Pulmonary artery endothelial cell (primary cell): ENCODE measurements around the gene BPHL. TPM values are rescaled to one million over a fixed set of nuclear protein-coding genes. Genes with fewer than 3 reads are reported as not detected.
"Not testable (repeated sequence)": the region's sequence is repeated elsewhere in the genome, so short reads cannot be mapped to it uniquely, and the experiment has no call there.

ENCODE experiments used
- DNase-seq: peaks from one replicate; pipeline ENCODE4 v3.0.0-alpha.2; 2011; ENCODE audit warnings: low read depth, low spot score
- total RNA-seq: library from RNA; depleted of rRNA; stranded (reverse); fragments of >200 nt; gene quantifications from 2 replicates; pipeline ENCODE4 v1.2.3, GENCODE V29; 2014

BPHL gene
- total RNA-seq, 1 donor from 2014 or later, result 10.6 TPM

DNA sequence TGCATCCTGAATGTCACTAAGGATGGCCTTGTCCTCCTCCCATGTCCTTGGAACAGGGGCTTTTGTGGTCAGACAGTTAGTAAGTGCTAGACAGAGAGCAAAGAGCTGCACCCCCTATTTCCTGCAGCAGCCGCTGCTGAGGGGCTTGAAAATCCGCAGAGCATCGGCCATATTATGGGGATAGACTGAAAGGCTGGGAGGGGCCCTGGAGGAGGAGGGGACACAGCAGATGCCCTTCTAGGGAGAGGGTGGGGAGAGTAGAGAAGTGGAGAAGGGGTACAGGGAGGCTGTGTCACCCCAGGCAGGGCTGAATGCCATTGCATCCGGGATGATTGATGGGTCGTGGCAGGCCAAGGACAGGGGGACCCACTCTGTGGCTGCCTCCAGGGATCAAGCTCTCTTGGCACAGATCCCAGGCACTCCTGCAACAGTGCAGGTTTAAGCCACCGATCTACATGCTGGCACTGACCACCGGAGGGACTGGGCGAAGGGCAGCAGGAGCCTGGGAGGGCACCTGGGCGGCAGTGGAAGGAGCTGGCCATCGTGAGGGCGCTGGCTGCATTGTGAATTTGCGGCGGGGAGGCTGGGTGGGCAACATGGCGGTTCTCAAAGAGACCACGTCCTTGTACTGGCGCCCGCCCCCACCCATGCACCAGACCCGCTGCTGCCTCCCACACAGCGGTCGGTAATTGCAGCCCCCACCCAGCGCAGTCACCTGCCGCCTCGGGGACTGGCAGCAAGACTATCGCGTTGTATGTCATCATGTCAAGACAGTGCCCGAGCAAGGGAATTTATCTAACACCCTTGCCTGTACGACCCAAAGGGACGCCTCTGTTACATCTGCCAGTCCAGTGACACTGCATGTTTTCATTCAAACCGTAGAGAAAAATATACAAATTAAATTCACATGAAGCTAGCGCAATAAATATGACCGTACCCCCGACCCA lies 37.9 kb downstream of the BPHL start:
- DNase-seq, result not testable (repeated sequence)

DNA sequence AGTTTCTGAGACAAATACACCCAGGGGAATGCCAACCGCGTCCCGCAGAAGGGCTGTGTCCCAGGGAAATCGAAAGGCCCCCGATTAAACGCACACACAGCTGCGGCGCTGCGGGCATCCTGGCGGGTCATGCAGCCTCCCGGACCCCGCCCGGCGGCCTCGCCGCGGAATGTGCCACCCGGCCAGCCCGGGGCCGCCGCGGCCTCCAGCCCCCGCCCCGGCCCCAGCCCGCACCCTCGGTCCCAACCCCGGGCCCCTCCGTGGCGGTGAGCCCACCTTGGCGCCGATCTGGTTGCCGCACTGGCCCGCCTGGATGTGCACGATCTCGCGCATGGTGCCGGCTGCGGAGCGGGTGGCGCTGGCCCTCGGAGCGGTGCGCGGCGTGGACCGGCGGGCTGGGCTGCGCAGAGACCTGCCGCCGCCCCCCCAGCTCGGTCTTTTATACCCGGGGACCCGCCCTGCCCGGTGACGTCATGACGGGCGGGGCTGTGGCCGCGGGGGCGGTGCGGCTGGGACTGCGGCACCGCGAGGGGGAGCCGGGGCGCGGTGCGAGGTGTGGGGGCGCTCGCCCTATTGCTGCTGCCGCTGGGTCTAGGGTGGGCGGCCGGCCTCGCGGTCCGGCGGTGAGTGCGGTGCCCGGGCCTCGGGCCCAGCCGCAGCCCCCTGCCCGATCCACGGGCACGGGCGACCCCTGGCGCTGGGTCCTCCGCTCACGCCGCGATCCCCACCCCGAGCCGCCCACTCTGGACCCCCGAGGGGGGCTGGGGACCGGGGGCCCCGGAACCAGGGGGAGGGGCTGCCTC lies 38.8 kb downstream of the BPHL start, which contains the start of gene TUBB2A:
Gene TUBB2A (minus strand): TSS at position 414 of the 803 bp plus-strand sequence. CDS start 81 bp downstream, at position 333.
- DNase-seq, result no peak

DNA sequence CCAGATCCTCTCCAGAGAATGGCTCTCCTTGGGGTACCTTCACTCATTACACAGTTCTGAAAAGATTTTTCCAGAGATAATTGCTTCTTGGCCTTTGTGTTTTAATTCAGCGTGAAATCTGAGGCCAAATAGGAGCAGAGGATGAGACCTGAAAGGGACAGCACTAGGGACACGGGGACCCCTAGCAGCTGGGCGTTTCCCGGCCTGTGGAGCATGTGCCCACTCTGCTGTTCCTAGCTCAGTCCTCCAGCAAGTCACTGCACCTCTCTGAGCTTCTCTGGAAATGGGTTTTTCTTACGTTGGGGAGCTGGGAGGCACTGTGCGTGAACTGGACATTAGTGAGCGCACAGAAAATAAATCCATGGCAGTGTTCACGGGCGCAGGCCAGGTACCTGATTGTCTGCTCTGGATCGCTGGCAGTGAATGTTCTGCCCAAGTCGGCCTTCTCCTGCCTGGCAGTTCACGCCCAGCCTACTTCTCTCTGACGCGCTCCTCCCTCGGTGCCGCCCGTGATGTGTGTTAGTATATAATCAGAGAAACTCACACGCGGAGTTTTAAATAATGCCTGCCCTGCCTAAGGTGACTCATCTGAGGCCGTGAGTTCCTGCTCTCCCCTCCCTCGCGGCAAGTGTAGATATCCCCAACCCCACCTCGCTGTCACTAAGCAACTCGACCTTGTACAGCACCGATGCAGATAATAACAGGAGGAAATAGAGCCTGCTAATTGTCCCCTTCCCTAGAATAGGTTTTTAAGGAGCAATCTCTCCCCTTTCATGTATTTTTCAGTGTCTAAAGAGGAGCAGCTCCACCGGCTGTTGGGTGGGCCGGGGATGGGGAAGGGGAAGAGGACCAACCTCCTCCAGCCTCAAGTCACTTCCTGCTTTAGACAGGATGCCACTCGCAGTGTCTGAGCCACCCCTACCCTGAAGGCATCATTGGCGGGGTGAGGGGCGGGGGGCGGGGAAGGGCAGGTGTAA lies 41.6 kb downstream of the BPHL start:
- DNase-seq, result no peak

DNA sequence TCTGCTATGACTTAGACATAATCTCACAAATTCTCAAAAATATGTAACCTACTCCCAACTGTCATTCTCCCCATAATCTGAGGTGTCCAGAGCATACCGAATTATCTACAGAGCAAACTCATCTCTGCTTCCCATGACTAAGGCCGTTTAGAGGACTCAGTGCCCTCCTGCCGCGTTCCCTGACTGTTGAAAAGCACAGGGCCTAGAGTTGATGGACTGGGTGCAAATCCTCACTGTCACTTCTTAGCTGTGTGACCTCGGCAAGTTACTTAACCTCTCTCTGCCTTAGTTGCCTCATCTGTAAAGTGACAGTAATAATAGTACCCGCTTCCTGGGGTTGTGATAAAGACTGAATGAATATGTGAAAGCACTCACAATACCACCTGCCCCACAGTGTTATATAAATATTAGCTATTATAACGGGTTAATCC lies 43.6 kb downstream of the BPHL start:
- no peak for DNase-seq

DNA sequence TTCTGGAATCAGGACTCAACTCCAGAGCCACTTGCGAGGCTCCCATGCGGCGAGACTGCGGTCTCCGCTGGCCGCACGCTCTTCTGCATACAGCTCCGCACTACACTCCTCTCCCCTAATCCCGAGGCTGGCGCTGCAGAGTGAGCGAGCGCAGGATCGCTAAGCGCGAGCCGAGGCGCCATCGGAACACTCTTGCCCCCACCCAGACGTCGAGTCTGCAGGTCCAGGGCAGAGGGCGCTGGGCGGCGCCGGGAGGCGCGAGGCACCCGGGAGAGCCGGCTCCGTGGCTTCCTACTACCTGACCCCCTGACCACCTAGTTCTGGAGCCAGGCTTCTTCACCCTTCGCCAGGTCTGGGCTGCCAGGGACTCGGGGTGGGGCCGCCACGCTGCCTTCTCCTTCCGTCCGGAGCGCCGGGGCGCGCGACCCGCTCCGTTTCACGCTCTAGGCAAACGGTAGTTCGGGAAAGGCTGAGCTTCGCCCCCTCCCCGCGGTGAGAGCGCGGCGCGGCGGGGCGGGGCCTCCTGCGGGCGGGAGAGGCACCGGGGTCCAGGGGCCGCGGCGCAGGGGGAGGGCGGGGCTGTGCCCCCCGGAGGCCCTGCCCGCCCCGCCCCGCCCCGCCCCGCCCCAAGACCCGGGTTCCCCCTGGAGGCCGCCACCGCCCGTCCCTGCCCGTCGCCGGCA lies 44.2 kb downstream of the BPHL start:
- DNase-seq, result no peak

DNA sequence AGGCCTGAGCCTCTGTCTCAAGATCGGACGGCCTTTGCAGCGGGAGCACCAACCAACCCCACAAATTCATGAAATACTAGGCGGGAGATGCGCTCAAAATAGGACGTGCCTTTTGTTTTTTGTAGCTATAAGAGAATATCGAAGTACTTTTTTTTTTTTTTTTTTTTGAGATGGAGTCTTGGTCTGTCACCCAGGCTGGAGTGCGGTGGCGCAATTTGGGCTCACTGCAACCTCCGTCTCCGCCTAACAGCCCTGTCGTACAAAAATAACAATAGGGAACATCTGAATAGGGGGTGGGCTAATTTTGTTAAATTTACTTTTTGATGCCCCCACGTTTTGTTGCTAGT lies 44.7 kb downstream of the BPHL start:
- DNase-seq, result no peak

DNA sequence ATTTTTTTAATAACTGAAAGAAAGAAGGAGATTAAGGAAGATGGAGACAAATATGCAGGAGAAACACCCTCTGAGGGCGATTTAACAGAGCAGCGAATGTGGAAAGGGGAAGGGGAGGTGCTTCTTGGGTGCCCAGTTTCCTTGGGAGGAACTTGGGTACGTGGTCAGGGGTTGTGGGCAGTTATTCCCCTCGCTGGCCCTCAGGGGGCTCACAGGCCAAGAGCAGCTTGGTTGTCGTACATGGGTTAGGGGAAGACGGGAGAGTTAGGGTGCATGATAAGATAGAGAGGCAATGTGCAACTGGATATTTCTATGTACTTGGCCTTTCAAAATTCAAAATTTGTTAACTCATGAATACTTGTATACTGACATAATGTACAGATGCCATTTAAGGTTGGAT lies 45.9 kb downstream of the BPHL start:
- DNase-seq, result no peak

DNA sequence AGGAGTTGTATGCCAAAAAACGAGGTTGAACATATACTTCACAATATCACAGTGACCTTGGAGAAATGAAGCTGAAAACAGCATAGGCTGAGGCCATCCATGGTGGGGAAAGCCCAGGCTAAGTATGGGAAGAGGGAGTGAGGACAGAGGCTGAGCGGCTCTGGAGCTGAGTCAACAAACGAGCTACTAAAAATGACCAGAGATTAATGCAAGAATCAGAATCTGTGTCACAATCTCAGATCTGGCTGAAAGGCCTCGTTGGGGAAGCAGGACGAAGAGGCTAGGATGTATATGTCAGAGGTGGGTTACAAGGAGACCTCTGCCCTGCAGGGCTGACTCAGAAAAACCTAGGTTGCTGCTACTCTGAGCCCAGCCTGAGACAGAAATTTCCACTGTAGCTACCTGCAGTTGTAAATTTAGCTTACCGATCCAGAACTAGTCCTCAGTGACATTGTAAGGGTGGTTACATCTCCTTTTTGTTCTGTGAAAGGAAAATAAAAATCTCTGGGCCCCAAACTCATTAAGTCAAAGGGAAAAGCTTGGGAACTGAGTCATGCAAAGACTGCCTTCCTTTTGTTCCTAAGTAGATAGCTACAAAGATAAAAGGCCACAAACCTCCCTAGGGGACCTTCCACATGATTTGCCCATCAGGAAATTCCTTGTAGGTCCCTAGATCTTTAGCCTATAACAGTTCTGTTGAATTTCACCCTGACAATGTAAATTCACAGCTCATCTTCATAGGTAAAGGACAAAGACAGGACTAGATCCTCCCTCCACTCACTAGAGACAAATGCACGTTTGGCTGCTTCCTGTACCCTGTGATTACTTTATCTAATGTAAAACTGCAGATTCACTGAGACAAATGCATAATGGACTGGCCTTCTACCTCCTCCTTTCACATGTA lies 47.4 kb downstream of the BPHL start:
- no peak for DNase-seq

DNA sequence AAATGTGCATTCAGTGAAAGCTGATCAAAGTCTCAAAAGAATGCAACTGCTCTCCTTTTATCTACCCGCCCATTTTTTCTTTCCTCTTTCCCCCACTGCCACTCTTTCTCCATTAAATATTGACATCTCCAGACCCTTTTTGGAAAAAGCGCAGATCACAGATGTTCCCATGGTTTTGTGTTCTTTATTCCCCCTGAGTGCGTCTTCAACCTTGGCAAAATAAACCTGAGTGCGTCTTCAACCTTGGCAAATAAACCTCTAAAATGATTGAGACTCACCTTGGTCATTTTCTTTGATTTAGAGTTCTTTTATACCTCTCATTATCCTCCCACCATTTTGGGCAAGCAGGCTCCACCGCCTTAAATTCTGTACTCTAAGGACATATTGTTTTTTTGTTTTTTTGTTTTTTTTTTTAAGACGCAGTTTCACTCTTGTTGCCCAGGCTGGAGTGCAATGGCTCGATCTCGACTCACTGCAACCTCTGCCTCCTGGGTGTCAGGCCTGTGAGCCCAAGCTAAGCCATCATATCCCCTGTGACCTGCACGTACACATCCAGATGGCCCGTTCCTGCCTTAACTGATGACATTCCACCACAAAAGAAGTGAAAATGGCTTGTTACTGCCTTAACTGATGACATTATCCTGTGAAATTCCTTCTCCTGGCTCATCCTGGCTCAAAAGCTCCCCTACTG lies 48.2 kb downstream of the BPHL start:
- not testable (repeated sequence) for DNase-seq

DNA sequence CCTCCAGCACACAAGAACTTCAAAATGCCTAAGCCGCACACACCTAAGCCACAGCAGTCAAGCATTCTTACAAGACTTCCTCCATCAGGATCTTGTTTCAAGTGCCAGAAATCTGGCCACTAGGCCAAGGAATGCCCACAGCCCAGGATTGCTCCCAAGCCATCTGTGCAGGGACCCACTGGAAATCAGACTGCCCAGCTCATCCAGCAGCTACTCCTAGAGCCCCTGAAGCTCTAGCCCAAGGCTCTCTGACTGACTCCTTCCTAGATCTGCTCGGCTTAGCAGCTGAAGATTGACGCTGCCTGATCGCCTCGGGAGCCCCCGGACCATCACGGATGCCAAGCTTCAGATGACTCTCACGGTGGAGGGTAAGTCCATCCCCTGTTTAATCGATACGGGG lies 49.5 kb downstream of the BPHL start:
- not testable (repeated sequence) for DNase-seq

DNA sequence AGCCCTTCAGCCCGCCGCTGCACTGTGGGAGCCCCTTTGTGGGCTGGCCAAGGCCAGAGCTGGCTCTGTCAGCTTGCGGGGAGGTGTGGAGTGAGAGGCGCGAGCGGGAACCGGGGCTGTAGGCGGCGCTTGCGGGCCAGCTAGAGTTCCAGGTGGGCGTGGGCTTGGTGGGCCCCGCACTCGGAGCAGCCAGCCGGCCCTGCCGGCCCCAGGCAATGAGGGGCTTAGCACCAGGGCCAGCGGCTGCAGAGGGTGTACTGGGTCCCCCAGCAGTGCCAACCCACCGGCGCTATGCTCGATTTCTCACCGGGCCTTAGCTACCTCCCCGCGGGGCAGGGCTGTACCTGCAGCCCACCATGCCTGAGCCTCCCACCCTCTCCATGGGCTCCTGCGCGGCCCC lies 52.2 kb downstream of the BPHL start:
- not testable (repeated sequence) for DNase-seq

DNA sequence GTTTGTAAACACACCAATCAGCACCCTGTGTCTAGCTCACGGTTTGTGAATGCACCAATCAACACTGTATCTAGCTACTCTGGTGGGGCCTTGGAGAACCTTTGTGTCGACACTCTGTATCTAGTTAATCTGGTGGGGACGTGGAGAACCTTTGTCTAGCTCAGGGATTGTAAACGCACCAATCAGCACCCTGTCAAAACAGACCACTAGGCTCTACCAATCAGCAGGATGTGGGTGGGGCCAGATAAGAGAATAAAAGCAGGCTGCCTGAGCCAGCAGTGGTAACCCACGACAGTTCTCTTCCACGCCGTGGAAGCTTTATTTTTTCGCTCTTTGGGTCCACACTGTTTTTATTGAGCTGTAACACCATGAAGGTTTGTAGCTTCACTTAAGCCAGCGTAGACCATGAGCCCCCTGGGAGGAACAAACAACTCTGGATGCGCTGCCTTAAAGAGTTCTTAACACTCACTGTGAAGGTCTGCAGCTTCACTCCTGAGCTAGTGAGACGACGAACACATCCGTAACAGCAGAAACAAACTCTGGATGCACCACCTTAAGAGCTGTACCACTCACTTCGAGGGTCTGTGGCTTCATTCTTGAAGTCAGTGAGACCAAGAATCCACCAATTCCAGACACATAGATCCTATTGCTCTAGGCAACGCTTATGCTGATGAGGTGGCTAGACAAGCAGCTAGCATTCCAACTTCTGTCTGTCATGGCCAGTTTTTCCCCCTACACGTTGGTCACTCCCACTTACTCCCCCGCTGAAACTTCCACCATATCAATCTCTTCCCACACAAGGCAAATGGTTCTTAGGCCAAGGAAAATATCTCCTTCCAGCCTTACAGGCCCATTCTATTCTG lies 53.0 kb downstream of the BPHL start:
- not testable (repeated sequence) for DNase-seq

DNA sequence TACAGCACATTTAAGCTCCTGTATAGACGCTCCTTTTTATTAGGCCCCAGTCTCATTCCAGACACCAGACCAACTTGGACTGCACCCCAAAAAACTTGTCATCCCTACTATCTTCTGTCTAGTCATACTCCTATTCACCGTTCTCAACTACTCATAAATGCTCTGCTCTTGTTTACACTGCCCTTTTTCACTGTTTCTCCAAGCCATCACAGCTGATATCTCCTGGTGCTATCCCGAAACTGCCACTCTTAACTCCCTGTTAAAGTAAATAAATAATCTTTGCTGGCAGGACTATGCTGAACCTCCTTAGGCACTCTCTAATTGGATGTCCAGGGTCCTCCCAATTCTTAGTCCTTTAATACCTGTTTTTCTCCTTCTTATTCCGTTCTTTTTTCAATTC lies 54.3 kb downstream of the BPHL start:
- not testable (repeated sequence) for DNase-seq

DNA sequence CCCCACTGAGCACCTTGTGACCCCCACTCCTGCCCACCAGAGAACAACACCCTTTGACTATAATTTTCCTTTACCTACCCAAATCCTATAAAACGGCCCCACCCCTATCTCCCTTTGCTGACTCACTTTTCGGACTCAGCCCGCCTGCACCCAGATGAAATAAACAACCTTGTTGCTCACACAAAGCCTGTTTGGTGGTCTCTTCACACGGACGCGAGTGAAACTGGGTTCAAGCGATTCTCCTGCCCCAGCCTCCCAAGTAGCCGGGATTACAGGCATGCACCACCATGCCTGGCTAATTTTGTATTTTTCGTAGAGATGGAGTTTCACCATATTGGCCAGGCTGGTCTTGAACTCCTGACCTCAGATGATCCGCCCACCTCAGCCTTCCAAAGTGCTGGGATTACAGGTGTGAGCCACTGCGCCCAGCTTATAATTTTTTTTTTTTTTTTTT lies 55.2 kb downstream of the BPHL start:
- DNase-seq, result not testable (repeated sequence)

DNA sequence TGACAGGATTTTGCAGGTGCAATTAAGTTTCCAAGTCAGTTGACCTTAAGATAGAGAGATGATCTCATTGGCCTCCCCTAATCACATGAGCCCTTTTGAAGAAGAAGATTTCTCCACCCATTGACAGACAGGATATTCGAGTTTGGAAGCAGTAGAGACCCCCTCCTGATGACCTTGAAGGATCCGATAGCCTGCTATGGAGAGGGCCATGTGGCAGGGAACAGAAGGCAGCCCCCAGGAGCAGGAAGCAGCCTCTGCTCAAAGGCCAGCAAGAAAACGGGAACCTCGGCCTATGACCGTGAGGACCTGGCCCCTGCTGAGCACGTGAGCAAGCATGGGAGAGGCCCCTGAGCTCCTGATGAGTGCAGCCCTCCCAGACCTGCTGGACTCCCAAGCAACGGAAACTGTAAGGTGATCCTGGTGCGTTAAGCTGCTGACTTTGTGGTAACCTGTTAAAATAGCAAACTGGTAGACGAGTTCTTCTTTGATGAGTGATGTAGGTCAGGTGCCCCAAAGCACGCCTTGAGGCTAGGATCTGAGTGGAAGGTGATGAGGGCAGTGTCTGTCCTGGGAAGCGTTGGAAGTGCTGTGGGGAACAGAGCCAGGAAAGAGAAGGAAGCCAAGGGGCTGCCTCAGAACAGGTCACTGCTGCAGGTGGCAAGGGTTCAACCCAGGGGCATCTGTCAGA lies 57.3 kb downstream of the BPHL start:
- no peak for DNase-seq

DNA sequence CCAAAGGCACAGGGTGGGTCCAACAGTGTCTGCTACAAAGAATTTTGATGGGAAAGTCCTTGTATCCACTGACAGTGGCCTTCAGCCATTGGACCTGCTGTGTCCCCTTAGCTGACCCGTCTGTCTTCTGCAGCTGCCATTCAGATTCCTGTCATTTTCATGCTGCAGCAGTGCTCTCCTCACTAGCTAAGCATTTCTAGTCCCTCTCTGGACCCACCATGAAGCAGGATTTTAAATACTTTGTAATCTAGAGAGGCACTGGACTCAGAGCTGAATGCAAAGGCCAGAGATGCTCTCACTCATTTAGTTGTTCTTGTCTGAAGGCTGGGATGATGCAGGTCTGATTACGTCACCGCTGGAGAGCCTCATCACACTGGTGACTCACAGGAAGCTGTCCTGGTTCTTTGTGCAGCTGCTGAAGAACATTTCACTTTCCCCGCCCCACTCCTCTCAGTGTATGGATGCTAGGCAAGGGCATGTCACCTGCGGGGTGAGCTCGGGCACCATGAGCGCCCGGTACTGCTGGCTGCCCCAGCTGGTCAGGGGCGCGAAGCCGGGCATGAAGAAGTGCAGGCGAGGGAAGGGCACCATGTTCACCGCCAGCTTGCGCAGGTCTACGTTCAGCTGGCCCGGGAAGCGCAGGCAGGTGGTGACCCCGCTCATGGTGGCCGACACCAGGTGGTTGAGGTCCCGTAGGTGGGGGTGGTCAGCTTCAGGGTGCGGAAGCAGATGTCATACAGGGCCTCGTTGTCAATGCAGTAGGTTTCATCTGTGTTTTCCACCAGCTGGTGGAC lies 58.2 kb downstream of the BPHL start:
- DNase-seq, result peak; percentile 47
